Measurements from ENCODE around the gene TAF8. TPM values are rescaled to one million over a fixed set of nuclear protein-coding genes. Genes with fewer than 3 reads are reported as not detected.
A peak's percentile ranks its signal among the peaks of the same experiment; 100 is the strongest.

The TAF8 gene
- total RNA-seq, 2 experiments from 2014 or later = 44.1 TPM

- Mint-ChIP-seq H3K4me1 (ENCODE audit: low read depth) (peaks cover 30% of the 10 kb centered on the region), H3K36me3 (ENCODE audit: low read depth) (no peaks in the 10 kb centered on the region), H3K27me3 (ENCODE audit: low read depth) (no peaks in the 10 kb centered on the region), H3K4me3 (no peak overlapping the region), H3K27ac (peak overlapping the region; percentile 46), H3K9me3 (ENCODE audit: insufficient read depth) (no peaks in the 10 kb centered on the region)
- no peak for ATAC-seq
- DNase-seq = no peak
- POLR2A ChIA-PET = interaction anchor here (1.8 kb wide), 1 partner anchor 49 kb away, joined by 5 read pairs; the partner anchor contains the start of gene TAF8
- CTCF ChIA-PET = interaction anchor here (1.5 kb wide), 1 partner anchor 56 kb away, joined by 4 read pairs; no protein-coding TSS in a partner anchor
Measured at GRCh38 chr6:42100029-42100901, 49.9 kb downstream of the TAF8 start.

- CTCF ChIA-PET = interaction anchor here (0.8 to 1.5 kb wide), 3 partner anchors 9 to 446 kb away, joined by 3 to 4 read pairs (median 3); no protein-coding TSS in a partner anchor
- POLR2A ChIA-PET = interaction anchor here (0.6 to 1.8 kb wide), 2 partner anchors 50 to 91 kb away, joined by 3 to 5 read pairs; partner anchors contain the start of gene TAF8
- no peaks in the 10 kb centered on the region for H3K27me3 Mint-ChIP-seq (ENCODE audit: low read depth)
- H3K9me3 Mint-ChIP-seq (ENCODE audit: insufficient read depth) = no peaks in the 10 kb centered on the region
- H3K36me3 Mint-ChIP-seq (ENCODE audit: low read depth) = no peaks in the 10 kb centered on the region
- H3K27ac Mint-ChIP-seq = no peak overlapping the region
- peaks cover 30% of the 10 kb centered on the region for H3K4me1 Mint-ChIP-seq (ENCODE audit: low read depth)
- no peak for ATAC-seq
- no peak overlapping the region for H3K4me3 Mint-ChIP-seq
- no peak for DNase-seq
Measured at GRCh38 chr6:42101186-42101657, 50.9 kb downstream of the TAF8 start.

DNA sequence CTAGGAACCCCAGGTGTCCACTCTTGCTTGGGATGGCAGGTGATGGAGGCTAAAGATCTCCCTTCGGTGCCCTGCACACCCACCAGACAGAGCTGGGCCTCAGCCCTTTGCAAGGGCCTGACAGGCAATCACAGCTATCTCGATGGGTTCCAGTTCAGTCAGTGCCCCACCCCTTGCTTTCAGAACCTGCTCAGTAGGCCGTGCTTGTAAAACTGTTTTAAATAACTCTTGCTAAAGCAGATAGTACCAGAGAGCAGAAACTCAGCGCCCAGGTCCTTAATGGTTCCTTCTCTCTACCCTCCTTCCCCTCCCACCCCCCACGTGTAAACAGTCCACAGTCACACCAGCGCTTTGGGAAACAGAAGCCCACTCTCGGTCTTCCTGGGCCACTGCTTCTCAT lies 52.9 kb downstream of the TAF8 start:
- H3K4me1 Mint-ChIP-seq (ENCODE audit: low read depth) = peaks cover 30% of the 10 kb centered on the region
- no peaks in the 10 kb centered on the region for H3K36me3 Mint-ChIP-seq (ENCODE audit: low read depth)
- H3K27me3 Mint-ChIP-seq (ENCODE audit: low read depth) = no peaks in the 10 kb centered on the region
- DNase-seq (no peak), ATAC-seq (no peak)
- POLR2A ChIA-PET = interaction anchor here (0.8 kb wide), 1 partner anchor 53 kb away, joined by 4 read pairs; the partner anchor contains the start of gene TAF8
- peak overlapping the region; percentile 65 for H3K4me3 Mint-ChIP-seq
- no peaks in the 10 kb centered on the region for H3K9me3 Mint-ChIP-seq (ENCODE audit: insufficient read depth)
- H3K27ac Mint-ChIP-seq = no peak overlapping the region
- CTCF ChIA-PET = interaction anchor here (1.1 to 2.8 kb wide), 21 partner anchors 8 to 758 kb away, joined by 3 to 26 read pairs (median 12); partner anchors contain the start of genes TAF8 and TOMM6

- no peak for ATAC-seq
Measured at GRCh38 chr6:42103753-42104094, 53.4 kb downstream of the TAF8 start.

DNA sequence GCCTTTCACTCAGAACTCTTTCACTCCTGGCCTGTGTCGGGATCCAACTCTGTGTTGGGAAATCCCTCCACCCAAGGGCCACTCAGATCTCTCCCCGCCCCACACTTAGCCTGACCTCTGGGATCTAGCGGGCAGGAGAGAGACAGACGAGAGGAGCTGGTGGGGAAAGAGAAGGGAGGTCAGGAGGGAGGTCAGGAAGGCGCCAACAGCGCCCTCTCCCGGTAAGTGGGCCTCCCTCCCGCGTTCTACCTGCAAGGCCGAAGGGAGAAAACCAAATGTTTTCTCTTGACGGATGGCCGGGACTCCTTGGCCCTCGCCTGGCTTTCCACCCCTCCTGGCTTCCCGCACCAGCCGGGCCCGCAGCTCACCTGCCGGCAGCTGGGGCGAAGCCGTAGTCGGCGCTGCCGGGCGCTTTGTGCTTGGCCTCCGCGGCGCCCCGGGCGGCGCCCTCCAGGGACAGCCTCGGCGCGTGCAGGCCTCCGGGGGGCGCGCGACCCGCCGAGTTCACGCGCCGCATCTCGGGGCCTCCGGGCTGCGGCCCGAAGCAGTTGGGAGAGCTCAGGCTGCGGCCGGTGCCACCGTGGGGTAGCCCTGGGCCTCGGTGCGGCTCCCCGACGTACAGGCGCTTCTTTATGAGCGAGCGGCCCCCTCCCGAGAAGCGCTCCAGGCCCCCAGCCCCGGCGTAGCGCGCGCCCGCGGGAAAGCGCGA lies 53.9 kb downstream of the TAF8 start:
- ChIA-PET POLR2A (interaction anchor here (0.5 to 1.2 kb wide), 5 partner anchors 12 to 272 kb away, joined by 3 to 6 read pairs (median 3); no protein-coding TSS in a partner anchor), CTCF (interaction anchor here (0.6 to 2.8 kb wide), 72 partner anchors 9 to 759 kb away, joined by 3 to 26 read pairs (median 4); partner anchors contain the start of genes BYSL, GUCA1B, MED20 and TAF8)
- ATAC-seq (peak; percentile 94), DNase-seq (peak; percentile 82)
- H3K9me3 Mint-ChIP-seq (ENCODE audit: insufficient read depth) = no peaks in the 10 kb centered on the region
- peaks cover 2% of the 10 kb centered on the region for H3K27me3 Mint-ChIP-seq (ENCODE audit: low read depth)
- no peaks in the 10 kb centered on the region for H3K36me3 Mint-ChIP-seq (ENCODE audit: low read depth)
- H3K4me3 Mint-ChIP-seq = peak overlapping the region; percentile 65
- peaks cover 30% of the 10 kb centered on the region for H3K4me1 Mint-ChIP-seq (ENCODE audit: low read depth)
- H3K27ac Mint-ChIP-seq = peak overlapping the region; percentile 74

More at GRCh38 chr6:42103753-42104094, 53.4 kb downstream of the TAF8 start:
- H3K4me3 Mint-ChIP-seq = peak overlapping the region; percentile 65
- H3K27ac Mint-ChIP-seq = peak overlapping the region; percentile 74
- no peak for DNase-seq
- ChIA-PET POLR2A (interaction anchor here (0.6 to 0.8 kb wide), 2 partner anchors 53 to 61 kb away, joined by 3 to 4 read pairs; partner anchors contain the start of gene TAF8), CTCF (interaction anchor here (0.7 to 2.8 kb wide), 52 partner anchors 8 to 758 kb away, joined by 3 to 26 read pairs (median 6); partner anchors contain the start of genes BYSL, GUCA1B, MED20 and TAF8)
- no peaks in the 10 kb centered on the region for H3K27me3 Mint-ChIP-seq (ENCODE audit: low read depth)
- H3K36me3 Mint-ChIP-seq (ENCODE audit: low read depth) = no peaks in the 10 kb centered on the region
- peaks cover 30% of the 10 kb centered on the region for H3K4me1 Mint-ChIP-seq (ENCODE audit: low read depth)
- H3K9me3 Mint-ChIP-seq (ENCODE audit: insufficient read depth) = no peaks in the 10 kb centered on the region

DNA sequence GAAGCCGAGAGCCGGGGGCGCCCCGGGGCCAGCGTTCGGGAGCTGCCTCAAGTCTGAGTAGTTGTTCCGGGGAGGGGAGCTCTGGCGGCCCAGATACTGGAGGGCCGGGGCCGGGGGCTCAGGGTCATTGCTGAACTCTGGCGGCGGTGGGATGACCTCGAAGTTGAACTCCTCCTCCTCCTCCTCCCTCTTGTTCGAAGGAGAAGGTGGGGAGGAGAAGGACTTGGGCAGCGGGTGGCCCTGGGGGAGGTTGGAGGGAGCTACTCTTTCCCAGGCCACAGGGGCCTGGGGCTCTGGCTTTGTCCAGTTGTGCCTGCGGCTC lies 54.4 kb downstream of the TAF8 start:
- ChIA-PET POLR2A (interaction anchor here (0.5 to 1.2 kb wide), 4 partner anchors 13 to 273 kb away, joined by 3 to 6 read pairs (median 4); no protein-coding TSS in a partner anchor), CTCF (interaction anchor here (0.6 to 2.8 kb wide), 62 partner anchors 8 to 737 kb away, joined by 3 to 26 read pairs (median 5); partner anchors contain the start of genes BYSL, MED20, TAF8 and TOMM6)
- no peaks in the 10 kb centered on the region for H3K36me3 Mint-ChIP-seq (ENCODE audit: low read depth)
- no peak overlapping the region for H3K27ac Mint-ChIP-seq
- peak overlapping the region; percentile 43 for H3K4me3 Mint-ChIP-seq
- peaks cover 28% of the 10 kb centered on the region for H3K4me1 Mint-ChIP-seq (ENCODE audit: low read depth)
- DNase-seq (no peak), ATAC-seq (no peak)
- peaks cover 6% of the 10 kb centered on the region for H3K27me3 Mint-ChIP-seq (ENCODE audit: low read depth)
- H3K9me3 Mint-ChIP-seq (ENCODE audit: insufficient read depth) = no peaks in the 10 kb centered on the region

GRCh38 chr6:42105156-42105648 lies 54.9 kb downstream of the TAF8 start:
- DNase-seq = no peak
- ChIA-PET CTCF (interaction anchor here (0.6 to 2.8 kb wide), 48 partner anchors 8 to 737 kb away, joined by 3 to 26 read pairs (median 6); partner anchors contain the start of genes BYSL, MED20, TAF8 and TOMM6), POLR2A (interaction anchor here (0.7 to 1.2 kb wide), 3 partner anchors 13 to 193 kb away, joined by 3 to 6 read pairs (median 5); no protein-coding TSS in a partner anchor)
- peak overlapping the region; percentile 43 for H3K4me3 Mint-ChIP-seq
- no peak for ATAC-seq
- H3K9me3 Mint-ChIP-seq (ENCODE audit: insufficient read depth) = no peaks in the 10 kb centered on the region
- H3K27me3 Mint-ChIP-seq (ENCODE audit: low read depth) = peaks cover 6% of the 10 kb centered on the region
- peaks cover 24% of the 10 kb centered on the region for H3K4me1 Mint-ChIP-seq (ENCODE audit: low read depth)
- no peaks in the 10 kb centered on the region for H3K36me3 Mint-ChIP-seq (ENCODE audit: low read depth)
- no peak overlapping the region for H3K27ac Mint-ChIP-seq

GRCh38 chr6:42105709-42106108 lies 55.4 kb downstream of the TAF8 start:
- POLR2A ChIA-PET = no interaction called here
- CTCF ChIA-PET = interaction anchor here (1.0 to 2.2 kb wide), 4 partner anchors 10 to 60 kb away, joined by 3 to 14 read pairs (median 7); no protein-coding TSS in a partner anchor
- peaks cover 18% of the 10 kb centered on the region for H3K4me1 Mint-ChIP-seq (ENCODE audit: low read depth)
- no peak overlapping the region for H3K27ac Mint-ChIP-seq
- H3K27me3 Mint-ChIP-seq (ENCODE audit: low read depth) = peaks cover 6% of the 10 kb centered on the region
- ATAC-seq = no peak
- H3K36me3 Mint-ChIP-seq (ENCODE audit: low read depth) = no peaks in the 10 kb centered on the region
- no peaks in the 10 kb centered on the region for H3K9me3 Mint-ChIP-seq (ENCODE audit: insufficient read depth)
- no peak overlapping the region for H3K4me3 Mint-ChIP-seq
- no peak for DNase-seq

DNA sequence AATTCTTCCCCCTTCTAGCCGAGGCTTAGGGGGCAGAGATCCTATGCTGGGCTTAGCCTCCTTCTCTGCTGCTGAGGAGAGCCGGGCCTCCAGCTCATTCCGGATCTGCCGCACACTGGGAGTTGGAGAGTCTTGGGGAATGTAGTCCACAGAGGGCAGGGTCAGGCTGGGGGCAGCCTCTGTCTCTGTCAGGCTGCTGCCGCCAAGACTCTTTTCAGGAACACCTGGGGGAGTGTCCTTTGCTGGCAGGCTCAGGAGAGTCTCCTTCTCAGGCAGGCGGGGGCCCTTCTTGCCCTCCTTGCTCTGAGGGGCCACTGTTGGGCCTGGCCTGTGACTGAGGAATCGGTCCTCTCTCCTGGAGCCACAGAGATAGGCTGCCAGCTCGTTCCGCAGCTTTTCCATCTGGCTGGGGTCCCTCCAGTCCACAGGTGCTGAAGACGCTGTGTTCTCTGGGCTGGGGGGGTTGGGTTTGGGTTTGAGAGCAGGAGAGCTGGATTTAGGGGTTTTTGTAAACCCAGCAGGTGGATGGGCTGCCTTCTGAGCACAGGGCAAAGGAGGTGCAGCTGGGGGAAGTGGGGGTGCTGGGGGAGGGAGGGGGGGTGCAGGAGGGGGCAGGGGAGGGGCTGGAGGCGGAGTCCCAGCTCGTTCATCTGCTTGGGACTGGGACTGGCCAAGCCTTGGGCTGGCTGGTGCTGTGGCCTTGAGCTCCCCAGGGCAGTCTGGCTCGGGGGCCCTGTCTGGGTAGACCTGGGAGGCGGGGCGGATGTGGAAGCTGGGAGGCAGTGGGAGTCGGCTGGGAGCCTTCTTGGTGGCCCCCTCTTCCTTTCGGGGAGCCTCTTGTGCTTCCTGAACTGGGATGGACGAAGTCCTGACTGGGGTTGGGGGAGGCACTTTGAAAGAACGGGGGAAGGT lies 56.0 kb downstream of the TAF8 start:
- Mint-ChIP-seq H3K27me3 (ENCODE audit: low read depth) (peaks cover 6% of the 10 kb centered on the region), H3K36me3 (ENCODE audit: low read depth) (no peaks in the 10 kb centered on the region), H3K27ac (no peak overlapping the region), H3K4me1 (ENCODE audit: low read depth) (peaks cover 15% of the 10 kb centered on the region), H3K4me3 (no peak overlapping the region), H3K9me3 (ENCODE audit: insufficient read depth) (no peaks in the 10 kb centered on the region)
- no peak for ATAC-seq
- CTCF ChIA-PET = no interaction called here
- DNase-seq = no peak
- POLR2A ChIA-PET = no interaction called here

DNA sequence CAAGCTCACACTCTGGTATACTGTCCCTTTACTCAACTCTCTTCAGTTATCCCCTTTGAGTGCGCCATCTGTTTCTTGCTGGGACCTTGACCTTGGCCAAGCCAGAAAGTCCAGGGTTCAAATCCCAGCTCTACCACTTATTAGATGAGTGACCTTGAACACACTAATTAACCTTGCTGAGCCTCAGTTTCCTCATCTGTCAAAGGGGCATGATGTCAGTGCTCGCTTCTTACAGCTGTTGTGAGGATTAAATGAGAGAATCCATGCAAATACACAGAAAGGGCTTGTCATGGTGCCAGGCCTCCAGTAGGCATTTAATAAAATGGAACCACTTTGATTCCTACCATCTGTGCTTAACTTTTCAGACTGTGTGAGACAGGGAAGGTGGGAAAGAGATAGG lies 57.7 kb downstream of the TAF8 start:
- ChIA-PET CTCF (no interaction called here), POLR2A (no interaction called here)
- Mint-ChIP-seq H3K27ac (no peak overlapping the region), H3K4me1 (ENCODE audit: low read depth) (peaks cover 14% of the 10 kb centered on the region), H3K9me3 (ENCODE audit: insufficient read depth) (no peaks in the 10 kb centered on the region), H3K27me3 (ENCODE audit: low read depth) (peaks cover 13% of the 10 kb centered on the region), H3K36me3 (ENCODE audit: low read depth) (no peaks in the 10 kb centered on the region), H3K4me3 (no peak overlapping the region)
- no peak for ATAC-seq
- DNase-seq = no peak

Measured in activated CD8-positive, alpha-beta T cell treated with anti-CD3 and anti-CD28 coated beads, Interleukin-2, amount 10 ng/mL, durations not matched to agents 7 days and 5 days (primary cell).